Body of pancreas (tissue), 4 donors: ENCODE measurements around the gene CDC16.

Source experiments
- POLR2A ChIP-seq, 3 donors: fragments of 450-650 bp; IDR thresholded peaks; one replicate each; pipeline ENCODE4 v1.6.1; 2016; ENCODE audit warnings: antibody characterized with exemption in 3 of 3, mild to moderate bottlenecking in 2 of 3
- TF ChIP-seq, protein P1 (sequence below), 7 experiments: fragments of 450-650 bp in 4 of 7; fragments of 200-600 bp in 3 of 7; sonication (generic) in 3 of 7; IDR thresholded peaks; one replicate each; pipeline ENCODE4 v1.5.1; 2016 to 2019; ENCODE audit warnings: antibody characterized with exemption in 7 of 7

DNA sequence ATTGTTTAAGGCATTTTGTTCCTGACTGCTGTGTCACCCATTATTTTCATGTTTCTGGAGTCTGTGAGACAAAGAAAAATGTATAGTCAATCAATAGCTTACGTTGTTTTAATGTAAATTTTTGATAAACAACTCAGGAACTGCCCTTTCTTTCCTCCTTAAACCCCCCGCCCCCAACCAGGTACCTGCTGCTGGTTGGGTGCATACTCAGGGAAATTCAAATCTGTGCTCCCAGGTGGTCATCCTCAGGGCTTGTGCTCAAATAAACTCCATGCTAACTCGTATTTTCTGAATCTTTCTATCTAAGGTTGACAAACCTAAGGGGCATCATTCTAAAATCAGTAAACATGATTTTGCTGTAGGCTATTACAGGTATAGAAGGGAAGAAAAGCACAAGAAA is 4.1 kb upstream of the CDC16 start:
- TF ChIP-seq, protein P1, sequence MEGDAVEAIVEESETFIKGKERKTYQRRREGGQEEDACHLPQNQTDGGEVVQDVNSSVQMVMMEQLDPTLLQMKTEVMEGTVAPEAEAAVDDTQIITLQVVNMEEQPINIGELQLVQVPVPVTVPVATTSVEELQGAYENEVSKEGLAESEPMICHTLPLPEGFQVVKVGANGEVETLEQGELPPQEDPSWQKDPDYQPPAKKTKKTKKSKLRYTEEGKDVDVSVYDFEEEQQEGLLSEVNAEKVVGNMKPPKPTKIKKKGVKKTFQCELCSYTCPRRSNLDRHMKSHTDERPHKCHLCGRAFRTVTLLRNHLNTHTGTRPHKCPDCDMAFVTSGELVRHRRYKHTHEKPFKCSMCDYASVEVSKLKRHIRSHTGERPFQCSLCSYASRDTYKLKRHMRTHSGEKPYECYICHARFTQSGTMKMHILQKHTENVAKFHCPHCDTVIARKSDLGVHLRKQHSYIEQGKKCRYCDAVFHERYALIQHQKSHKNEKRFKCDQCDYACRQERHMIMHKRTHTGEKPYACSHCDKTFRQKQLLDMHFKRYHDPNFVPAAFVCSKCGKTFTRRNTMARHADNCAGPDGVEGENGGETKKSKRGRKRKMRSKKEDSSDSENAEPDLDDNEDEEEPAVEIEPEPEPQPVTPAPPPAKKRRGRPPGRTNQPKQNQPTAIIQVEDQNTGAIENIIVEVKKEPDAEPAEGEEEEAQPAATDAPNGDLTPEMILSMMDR (IDR thresholded peaks at IDR 0.05) = no peak
- TF ChIP-seq POLR2A (IDR thresholded peaks at IDR 0.05) = no peak
